Peyer's patch (tissue), 4 donors: Measurements from ENCODE around the gene TRERF1.

Source experiments
- POLR2A ChIP-seq, 2 donors: fragments of 450-650 bp; IDR thresholded peaks; one replicate each; pipeline ENCODE4 v1.5.1; 2017; ENCODE audit warnings: antibody characterized with exemption in 2 of 2, mild to moderate bottlenecking in 2 of 2, moderate library complexity in 2 of 2
- TF ChIP-seq, protein P1 (sequence below), 6 experiments: fragments of 450-650 bp in 4 of 6; fragments of 200-600 bp in 2 of 6; sonication (generic) in 1 of 6; IDR thresholded peaks; one replicate each; pipeline ENCODE4 v1.5.1; 2017 to 2019; ENCODE audit warnings: antibody characterized with exemption in 6 of 6, mild to moderate bottlenecking in 3 of 6, moderate library complexity in 1 of 6

DNA sequence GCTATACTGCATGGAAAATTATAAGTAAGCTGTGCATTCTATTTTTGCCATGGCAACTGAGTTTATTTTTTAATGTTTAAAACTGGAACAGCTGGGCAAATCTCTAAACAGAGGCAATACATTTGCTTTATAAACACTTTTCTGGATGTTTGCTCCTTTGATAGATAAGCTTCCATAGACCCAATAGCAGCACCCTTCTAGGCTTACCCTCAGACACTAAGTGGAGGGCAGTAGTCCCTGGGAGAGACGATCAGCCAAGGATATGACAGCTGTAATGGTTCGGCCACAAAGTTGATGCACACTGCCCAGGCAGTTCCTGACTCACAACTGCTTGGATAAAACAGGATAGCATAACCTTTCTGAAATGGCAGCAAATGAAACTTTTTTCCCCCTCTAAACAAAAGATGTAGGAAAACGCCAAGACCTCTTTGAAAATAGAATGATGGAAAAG lies 225.5 kb downstream of the TRERF1 start:
- TF ChIP-seq, protein P1, sequence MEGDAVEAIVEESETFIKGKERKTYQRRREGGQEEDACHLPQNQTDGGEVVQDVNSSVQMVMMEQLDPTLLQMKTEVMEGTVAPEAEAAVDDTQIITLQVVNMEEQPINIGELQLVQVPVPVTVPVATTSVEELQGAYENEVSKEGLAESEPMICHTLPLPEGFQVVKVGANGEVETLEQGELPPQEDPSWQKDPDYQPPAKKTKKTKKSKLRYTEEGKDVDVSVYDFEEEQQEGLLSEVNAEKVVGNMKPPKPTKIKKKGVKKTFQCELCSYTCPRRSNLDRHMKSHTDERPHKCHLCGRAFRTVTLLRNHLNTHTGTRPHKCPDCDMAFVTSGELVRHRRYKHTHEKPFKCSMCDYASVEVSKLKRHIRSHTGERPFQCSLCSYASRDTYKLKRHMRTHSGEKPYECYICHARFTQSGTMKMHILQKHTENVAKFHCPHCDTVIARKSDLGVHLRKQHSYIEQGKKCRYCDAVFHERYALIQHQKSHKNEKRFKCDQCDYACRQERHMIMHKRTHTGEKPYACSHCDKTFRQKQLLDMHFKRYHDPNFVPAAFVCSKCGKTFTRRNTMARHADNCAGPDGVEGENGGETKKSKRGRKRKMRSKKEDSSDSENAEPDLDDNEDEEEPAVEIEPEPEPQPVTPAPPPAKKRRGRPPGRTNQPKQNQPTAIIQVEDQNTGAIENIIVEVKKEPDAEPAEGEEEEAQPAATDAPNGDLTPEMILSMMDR (IDR thresholded peaks at IDR 0.05), result no peak
- TF ChIP-seq POLR2A (IDR thresholded peaks at IDR 0.05), result no peak
